Left hindlimb (tissue), 1 donor: ENCODE data around the gene KRT6C.

Experiments
- DNase-seq: peaks from one replicate; pipeline ENCODE4 v3.0.0-alpha.2; 2018

Gene KRT6C

GRCh38 chr12:52434081-52434733 is 39.4 kb downstream of the KRT6C start, which contains the start of gene KRT75:
TSS of gene KRT75 (minus strand) at chr12:52434371. CDS start at chr12:52434304, 67 bp downstream.
- no peak for DNase-seq

DNA sequence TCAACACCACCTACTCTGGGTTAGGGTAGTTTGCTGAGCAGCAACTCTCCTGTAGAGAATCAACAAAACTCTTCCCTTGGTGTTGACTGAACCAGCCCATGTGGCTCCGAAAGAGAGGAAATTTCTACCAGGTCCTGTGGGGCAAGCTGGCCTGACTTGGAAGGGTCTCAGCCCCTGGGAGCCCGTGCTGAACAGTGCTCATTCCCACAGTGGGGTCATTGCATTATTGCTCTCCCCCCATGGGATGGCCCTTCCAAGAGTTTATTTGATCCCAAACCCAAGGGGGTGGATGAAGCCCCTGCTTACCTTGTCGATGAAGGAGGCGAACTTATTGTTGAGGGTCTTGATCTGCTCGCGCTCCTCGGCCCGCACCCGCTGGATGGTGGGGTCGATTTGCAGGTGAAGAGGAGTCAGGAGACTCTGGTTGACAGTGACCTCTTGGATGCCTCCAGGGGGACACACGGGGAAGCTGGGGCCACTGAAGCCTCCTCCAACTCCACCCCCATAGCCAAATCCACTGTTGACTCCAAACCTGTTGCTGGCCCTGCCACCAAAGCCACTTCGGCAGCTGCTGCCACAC is 40.0 kb downstream of the KRT6C start:
- DNase-seq = no peak

DNA sequence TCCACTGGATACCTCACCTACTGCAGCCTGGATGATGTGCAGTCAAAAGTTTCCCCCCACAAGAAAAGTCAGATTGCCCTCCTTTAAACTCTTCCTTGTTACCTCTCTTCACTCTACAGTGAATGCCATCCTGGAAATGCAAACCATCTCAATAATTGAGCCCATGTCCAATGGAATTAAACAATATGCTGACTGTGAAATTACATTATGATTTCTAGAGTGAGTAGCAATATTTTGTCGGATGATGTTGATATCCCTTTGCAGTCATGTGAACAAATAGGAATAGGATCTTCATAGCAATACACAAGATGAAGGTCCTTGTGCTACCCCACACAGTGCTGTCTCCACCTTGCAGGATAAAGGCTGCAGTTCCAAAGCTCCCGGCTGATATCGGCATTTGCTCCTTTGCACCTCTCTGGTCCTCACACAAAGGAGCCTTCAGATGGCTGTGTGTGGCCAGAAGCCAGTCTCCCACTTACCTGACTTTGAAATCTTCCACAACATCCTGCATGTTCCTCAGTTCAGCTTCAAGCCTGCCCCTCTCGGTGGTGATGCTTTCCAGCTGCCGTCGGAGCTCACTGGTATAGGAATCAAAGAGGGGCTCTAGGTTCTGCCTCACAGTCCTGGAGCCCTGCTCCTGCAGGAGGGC is 40.9 kb downstream of the KRT6C start:
- DNase-seq = no peak

DNA sequence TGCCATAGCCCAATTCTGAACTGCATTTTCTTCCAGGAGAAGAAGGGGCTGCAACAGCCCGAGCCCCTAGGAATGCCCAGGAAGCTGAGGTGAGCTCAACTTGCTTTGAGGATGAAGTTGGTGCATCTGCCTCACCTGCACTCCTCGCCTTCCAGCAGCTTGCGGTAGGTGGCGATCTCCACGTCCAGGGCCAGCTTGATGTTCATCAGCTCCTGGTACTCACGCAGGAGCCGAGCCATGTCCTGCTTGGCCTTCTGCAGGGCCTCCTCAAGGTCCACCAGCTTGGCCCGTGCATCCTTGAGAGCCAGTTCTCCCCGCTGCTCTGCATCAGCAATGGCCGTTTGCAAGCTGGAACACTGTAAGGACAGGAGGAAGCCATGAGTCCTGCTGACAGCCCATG is 45.5 kb downstream of the KRT6C start:
- DNase-seq = no peak

DNA sequence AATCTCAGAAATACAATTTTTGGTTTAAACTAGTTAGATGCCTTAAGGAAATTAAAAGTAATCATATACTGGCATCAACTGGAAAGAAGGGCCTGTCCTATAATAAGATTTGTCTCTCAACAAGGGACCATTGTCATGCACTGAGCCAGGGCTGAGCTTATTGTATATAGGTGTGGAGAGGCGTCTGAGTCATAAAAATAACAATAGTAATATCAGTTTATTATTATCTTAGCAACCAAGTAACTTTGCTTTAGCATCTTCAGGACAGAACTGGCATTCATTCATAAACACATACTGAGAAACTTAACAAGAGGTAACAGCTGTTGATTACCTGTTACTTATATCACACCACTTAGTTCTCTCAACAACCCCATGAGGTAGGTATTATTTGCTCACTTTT is 46.5 kb downstream of the KRT6C start:
- DNase-seq = no peak

DNA sequence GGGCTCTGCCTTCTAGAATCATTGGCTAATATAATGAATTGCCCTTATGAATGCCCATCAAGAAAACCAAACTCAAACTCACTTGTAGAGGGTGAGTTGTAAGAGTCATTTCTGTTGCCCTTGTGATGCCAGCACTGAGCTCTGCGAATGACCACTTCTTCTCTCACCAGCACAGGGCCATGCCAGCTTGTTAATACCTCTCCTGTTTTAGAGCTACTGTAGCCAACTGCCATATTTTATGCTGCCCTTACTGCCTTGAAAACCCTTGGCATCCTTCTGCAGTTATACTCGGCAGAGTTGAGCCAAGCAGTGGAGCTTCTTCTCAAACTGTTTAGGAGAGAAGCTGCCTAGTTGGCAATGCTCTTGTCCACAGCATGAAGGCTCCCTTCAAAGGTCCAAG is 47.6 kb downstream of the KRT6C start:
- no peak for DNase-seq

DNA sequence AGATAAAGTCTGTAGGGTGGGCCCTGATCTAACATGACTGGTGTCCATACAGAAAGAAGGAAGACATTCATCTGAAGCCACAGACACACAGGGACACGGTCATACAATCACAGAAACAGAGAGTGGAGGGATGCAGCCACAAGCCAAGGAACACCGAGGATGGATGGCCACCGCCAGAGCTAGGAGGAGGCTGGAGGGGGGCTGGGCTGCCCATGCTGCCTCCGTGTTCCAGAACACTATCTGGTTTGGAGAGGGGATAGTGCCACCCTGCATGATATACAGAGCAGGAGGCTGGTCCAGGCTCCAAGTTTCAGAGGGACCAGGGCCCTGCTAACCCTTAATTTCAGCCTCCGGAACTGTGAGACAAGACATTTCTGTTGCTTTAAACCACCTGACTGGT is 48.1 kb downstream of the KRT6C start:
- no peak for DNase-seq

GRCh38 chr12:52423661-52424500 is 49.7 kb downstream of the KRT6C start:
- DNase-seq = peak; percentile 56

DNA sequence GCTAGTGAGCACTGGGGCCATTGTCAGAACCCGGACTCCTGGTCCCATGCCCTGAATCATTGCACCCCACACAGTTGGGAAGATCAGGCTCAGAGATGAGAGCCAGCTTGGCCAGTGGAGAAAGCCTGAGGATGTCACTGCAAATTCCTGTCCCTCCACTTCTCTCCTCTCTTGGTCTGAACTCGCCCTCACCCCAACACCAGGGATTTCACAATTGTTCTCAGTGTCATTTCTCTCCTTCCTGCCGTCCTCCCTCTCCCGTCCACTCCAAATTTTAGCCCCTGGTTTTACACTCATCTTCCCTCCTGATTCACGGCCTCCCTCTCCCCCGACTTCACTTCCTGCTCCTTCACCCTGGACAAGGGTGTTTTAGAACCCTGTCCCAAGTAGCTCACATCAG is 50.6 kb downstream of the KRT6C start:
- DNase-seq = no peak

GRCh38 chr12:52419656-52420055 is 53.9 kb downstream of the KRT6C start:
- no peak for DNase-seq

GRCh38 chr12:52418576-52419110 is 55.0 kb downstream of the KRT6C start:
- DNase-seq = no peak
